Spleen (tissue), 11 donors: ENCODE data around the gene CD276. TPM values are rescaled to one million over a fixed set of nuclear protein-coding genes. Genes with fewer than 3 reads are reported as not detected.
A peak's percentile ranks its signal among the peaks of the same experiment; 100 is the strongest.

Experiments
- DNase-seq: peaks from one replicate; pipeline ENCODE4 v3.0.0-alpha.2; 2020
- H3K27ac ChIP-seq, 8 donors: fragments of 200-600 bp; sonication (generic) in 7 of 8; 1 replicate in 4 of 8; 2 replicates in 4 of 8; pipeline versions ENCODE4 v1.5.0 to v1.8.0; 2016 to 2021; ENCODE audit warnings: inconsistent platforms in 4 of 8, mild to moderate bottlenecking in 4 of 8, moderate library complexity in 1 of 8
- H3K27me3 ChIP-seq, 7 donors: fragments of 200-600 bp; sonication (generic) in 6 of 7; replicated peaks in 1 of 7; 1 replicate in 4 of 7; 2 replicates in 3 of 7; pipeline versions ENCODE4 v1.5.0 to v1.8.0; 2016 to 2021; ENCODE audit warnings: inconsistent platforms in 3 of 7, mild to moderate bottlenecking in 1 of 7
- H3K36me3 ChIP-seq, 6 donors: fragments of 200-600 bp; sonication (generic) in 5 of 6; 1 replicate in 4 of 6; 2 replicates in 2 of 6; pipeline versions ENCODE4 v1.5.0 to v1.8.0; 2016 to 2021; ENCODE audit warnings: inconsistent platforms in 2 of 6
- H3K4me1 ChIP-seq, 6 donors: fragments of 200-600 bp; sonication (generic) in 5 of 6; 1 replicate in 3 of 6; 2 replicates in 3 of 6; pipeline versions ENCODE4 v1.5.0 to v1.8.0; 2016 to 2021; ENCODE audit warnings: inconsistent platforms in 3 of 6
- H3K4me3 ChIP-seq, 8 donors: fragments of 200-600 bp; sonication (generic) in 7 of 8; 1 replicate in 4 of 8; 2 replicates in 4 of 8; pipeline versions ENCODE4 v1.5.0 to v1.8.0; 2016 to 2021; ENCODE audit warnings: inconsistent platforms in 4 of 8, mild to moderate bottlenecking in 4 of 8, moderate library complexity in 2 of 8
- H3K9me3 ChIP-seq, 8 donors: fragments of 200-600 bp; sonication (generic) in 7 of 8; 1 replicate in 4 of 8; 2 replicates in 4 of 8; pipeline versions ENCODE4 v1.5.0 to v1.8.0; 2016 to 2021; ENCODE audit warnings: inconsistent platforms in 4 of 8
- CTCF ChIP-seq, 11 experiments: fragments of 200-600 bp in 7 of 11; fragments of 450-650 bp in 4 of 11; sonication (generic) in 4 of 11; IDR thresholded peaks in 8 of 11; conservative IDR thresholded peaks in 3 of 11; 1 replicate in 7 of 11; 2 replicates in 4 of 11; pipeline versions ENCODE4 v1.4.0 to v1.8.0; 2016 to 2021; ENCODE audit warnings: antibody characterized with exemption in 11 of 11, inconsistent platforms in 4 of 11, mild to moderate bottlenecking in 1 of 11
- POLR2A ChIP-seq, 3 donors: fragments of 450-650 bp; IDR thresholded peaks; one replicate each; pipeline ENCODE4 v1.5.1; 2017; ENCODE audit warnings: antibody characterized with exemption in 3 of 3, mild to moderate bottlenecking in 1 of 3
- POLR2AphosphoS5 ChIP-seq, 3 donors: sonication (generic); formaldehyde crosslinking; IDR thresholded peaks; one replicate each; pipeline ENCODE4 v1.5.1; 2017; ENCODE audit warnings: antibody characterized with exemption in 3 of 3
- WGBS, 5 donors: extraction: QIAGEN DNeasy Blood & Tissue Kit in 3 of 5; methylation state at CpG; one replicate each; pipeline versions ENCODE4 v1.1.5 to v1.1.7; 2013 to 2018; 5-methylcytosine and 5-hydroxymethylcytosine counted together
- intact Hi-C: fragments of 100-400 bp; cut with DNase I; formaldehyde crosslinking; loops from one replicate; pipeline ENCODE4 v1.15.0; 2023; ENCODE audit warnings: low total_unique reads
- polyA plus RNA-seq, 3 donors: library from polyadenylated mRNA; stranded (reverse); fragments of 200-250 nt; gene quantifications; one replicate each; pipeline ENCODE4 v1.2.1, GENCODE V29; 2013
- total RNA-seq, 7 donors: library from RNA; depleted of rRNA in 3 of 7; stranded (reverse); fragments of >200 nt in 3 of 7; fragmentation: NEBNext Ultra II Directional in 4 of 7; extraction: Animal tissue kit (Norgen Biotek cat#: 25700) in 4 of 7; gene quantifications; one replicate each; pipeline versions ENCODE4 v1.1.0 to v1.2.1, GENCODE V29; 2016 to 2021
- donor health status: healthy with polysubstance abuse.
- donor health status: DM: no; HTN: no; CAD: no; lungs with moderate emphysema.
- donor health status: DM: no; HTN: no; CAD: no.
- donor health status: Bipolar disorder and iron deficiency.
- donor health status: healthy.
- donor health status: DM: no; HTN: no; CAD: no.
- donor health status: DM: yes; HTN: yes; CAD: no.

Gene CD276
- total and polyA plus RNA-seq, 10 donors: 9.8 to 95.6 (median 27.2) TPM

GRCh38 chr15:73684581-73685455 lies 635 bp downstream of the CD276 start:
- no peaks in the 10 kb centered on the region for H3K9me3 ChIP-seq
- intact Hi-C loops: no loop called here
- H3K36me3 ChIP-seq: no peaks in the 10 kb centered on the region
- peaks cover 0 to 71% (median 13%) of the 10 kb centered on the region in 7 donors for H3K27me3 ChIP-seq
- peak overlapping the region; percentile 47 to 76 (median 62) for H3K4me3 ChIP-seq
- H3K4me1 ChIP-seq: peaks cover 4 to 64% (median 45%) of the 10 kb centered on the region in 6 donors
- 10 to 23% (median 15%) methylated on average over 21 to 52 of the region's 52 CpGs for WGBS, 5 donors
- no peak for DNase-seq
- H3K27ac ChIP-seq: peak overlapping the region; percentile 20 to 79 (median 64)
- TF ChIP-seq CTCF (IDR thresholded peaks at IDR 0.05 in 8 of 11, conservative IDR thresholded peaks at IDR 0.05 in 3 of 11): no peak
- TF ChIP-seq POLR2A (IDR thresholded peaks at IDR 0.05): no peak
- TF ChIP-seq POLR2AphosphoS5 (IDR thresholded peaks at IDR 0.05): no peak

DNA sequence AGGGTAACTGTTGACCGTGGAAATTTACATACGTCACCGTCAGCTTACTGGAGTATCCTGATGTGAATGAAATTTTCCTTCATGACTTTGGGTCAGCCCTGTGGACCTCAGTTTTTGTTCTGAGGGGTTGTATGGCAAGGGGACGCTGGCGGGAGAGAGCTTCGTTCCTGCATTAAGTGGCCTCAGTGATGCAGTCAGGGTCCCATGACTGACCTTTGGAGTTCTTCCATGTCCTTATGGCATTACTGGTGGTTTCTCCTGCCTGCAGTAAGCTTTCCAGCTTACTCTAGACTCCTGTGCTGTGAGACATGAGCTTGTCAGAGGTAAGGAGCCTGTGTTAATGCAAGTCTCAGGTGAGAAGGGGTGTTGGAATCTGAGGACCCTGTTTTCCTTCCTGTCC lies 1.8 kb downstream of the CD276 start:
- intact Hi-C loops: no loop called here
- Histone ChIP-seq H3K4me1 (peaks cover 4 to 71% (median 49%) of the 10 kb centered on the region in 6 donors), H3K27ac (peak overlapping the region in 2 of 8 donors; percentile 31 to 45)

DNA sequence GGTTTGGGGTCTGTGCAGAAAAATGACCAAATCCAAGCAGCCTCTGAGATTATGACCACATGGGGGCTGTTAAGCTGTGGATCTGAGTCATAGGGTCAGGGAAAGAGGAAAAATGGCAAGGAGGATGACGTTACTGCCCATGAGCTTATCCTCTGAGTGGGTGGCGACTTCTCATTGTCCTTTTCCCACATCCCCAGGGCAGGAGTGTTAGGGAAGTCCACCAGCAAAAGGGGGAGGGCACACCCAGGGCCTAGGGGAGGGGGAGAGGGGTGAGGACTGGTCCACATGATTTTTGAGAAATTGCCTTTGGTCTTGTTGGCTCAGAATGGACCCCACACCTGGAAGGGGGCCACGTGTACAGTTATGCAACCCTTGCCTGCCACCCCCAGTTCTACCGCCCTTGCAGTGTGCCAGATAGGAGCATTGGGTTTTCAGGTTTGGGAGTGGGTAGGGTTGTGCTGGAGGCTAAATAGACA lies 2.6 kb downstream of the CD276 start:
- TF ChIP-seq CTCF (IDR thresholded peaks at IDR 0.05 in 8 of 11, conservative IDR thresholded peaks at IDR 0.05 in 3 of 11) (no peak), POLR2AphosphoS5 (IDR thresholded peaks at IDR 0.05) (peak in 1 of 3 donors; percentile 75)
- peak overlapping the region in 2 of 8 donors; percentile 64 to 71 for H3K4me3 ChIP-seq
- peaks cover 0 to 62% (median 13%) of the 10 kb centered on the region in 7 donors for H3K27me3 ChIP-seq
- WGBS, 5 donors: 51 to 65% (median 56%) methylated on average over 4 of the region's 4 CpGs
- peak overlapping the region in 2 of 8 donors; percentile 31 to 45 for H3K27ac ChIP-seq
- intact Hi-C loops: no loop called here
- H3K36me3 ChIP-seq: no peaks in the 10 kb centered on the region
- H3K9me3 ChIP-seq: no peaks in the 10 kb centered on the region
- H3K4me1 ChIP-seq: peaks cover 4 to 77% (median 53%) of the 10 kb centered on the region in 6 donors
- DNase-seq: peak; percentile 43

More for the DNA sequence above, 1.8 kb downstream of the CD276 start:
- Histone ChIP-seq H3K9me3 (no peaks in the 10 kb centered on the region), H3K4me3 (peak overlapping the region in 2 of 8 donors; percentile 64 to 71), H3K36me3 (no peaks in the 10 kb centered on the region), H3K27me3 (peaks cover 0 to 71% (median 13%) of the 10 kb centered on the region in 7 donors)
- 60 to 85% (median 79%) methylated on average over 6 of the region's 6 CpGs for WGBS, 5 donors
- TF ChIP-seq POLR2AphosphoS5 (IDR thresholded peaks at IDR 0.05) (no peak), CTCF (IDR thresholded peaks at IDR 0.05 in 8 of 11, conservative IDR thresholded peaks at IDR 0.05 in 3 of 11) (no peak), POLR2A (IDR thresholded peaks at IDR 0.05) (no peak)
- DNase-seq: no peak

- Histone ChIP-seq H3K27me3 (peaks cover 0 to 57% (median 13%) of the 10 kb centered on the region in 7 donors), H3K36me3 (no peaks in the 10 kb centered on the region), H3K4me3 (no peak overlapping the region), H3K4me1 (peaks cover 4 to 77% (median 53%) of the 10 kb centered on the region in 6 donors), H3K27ac (peak overlapping the region in 2 of 8 donors; percentile 22 to 23), H3K9me3 (no peaks in the 10 kb centered on the region)
- WGBS, 5 donors: 83 to 97% (median 90%) methylated on average over 1 to 2 of the region's 2 CpGs
- no peak for TF ChIP-seq POLR2A (IDR thresholded peaks at IDR 0.05)
- TF ChIP-seq POLR2AphosphoS5 (IDR thresholded peaks at IDR 0.05): no peak
- intact Hi-C loops: no loop called here
- DNase-seq: no peak
These were observed 3.2 kb downstream of the CD276 start for GRCh38 chr15:73687351-73687750.
